ENCODE results near the gene RIT1.

- TF ChIP-seq CTCF (IDR thresholded peaks at IDR 0.05), result no peak
- no peak for TF ChIP-seq POLR2AphosphoS5 (IDR thresholded peaks at IDR 0.05; ENCODE audit: low read depth, low read length)
- TF ChIP-seq REST (IDR thresholded peaks at IDR 0.05; ENCODE audit: insufficient read depth in 1 of 2, low read depth in 2 of 2, low read length in 1 of 2), result no peak
Observed at GRCh38 chr1:155899683-155900082, 11.5 kb downstream of the RIT1 start.

Measured in Panc1 (cell line).